Astrocyte (in vitro differentiated cells and primary cell): Measurements from ENCODE around the gene TENM4. TPM values are rescaled to one million over a fixed set of nuclear protein-coding genes. Genes with fewer than 3 reads are reported as not detected.

ENCODE experiments used
- DNase-seq: peaks from one replicate; pipeline ENCODE4 v3.0.0-alpha.2; 2010; ENCODE audit warnings: low read depth
- FAIRE-seq: peaks from 2 replicates; lab custom pipeline; 2011; peaks lifted over from hg19 to GRCh38; lab: Jason Lieb, UNC
- H2AFZ ChIP-seq: 2 replicates; pipeline ENCODE4 v1.6.0; 2012; ENCODE audit warnings: low read depth, low read length, inconsistent platforms
- H3K27ac ChIP-seq: 2 replicates; pipeline ENCODE4 v1.5.1; 2011; ENCODE audit warnings: low read depth, low read length, inconsistent platforms
- H3K27me3 ChIP-seq: 2 replicates; pipeline ENCODE4 v1.6.0; 2011; ENCODE audit warnings: low read length, inconsistent platforms; ENCODE audit not compliant: insufficient read depth
- H3K36me3 ChIP-seq: 2 replicates; pipeline ENCODE4 v1.5.1; 2011; ENCODE audit warnings: low read length, inconsistent platforms; ENCODE audit not compliant: insufficient read depth
- H3K4me1 ChIP-seq: 2 replicates; pipeline ENCODE4 v1.5.1; 2011; ENCODE audit warnings: low read length, inconsistent platforms; ENCODE audit not compliant: insufficient read depth
- H3K4me2 ChIP-seq: 2 replicates; pipeline ENCODE4 v1.6.0; 2012; ENCODE audit warnings: low read length, inconsistent platforms
- H3K4me3 ChIP-seq: 2 replicates; pipeline ENCODE4 v1.5.1; 2011; ENCODE audit warnings: low read depth, mild to moderate bottlenecking, low read length, inconsistent platforms; ENCODE audit not compliant: insufficient read depth
- H3K79me2 ChIP-seq: 2 replicates; pipeline ENCODE4 v1.6.0; 2012; ENCODE audit warnings: mild to moderate bottlenecking, low read length, inconsistent platforms; ENCODE audit not compliant: insufficient read depth
- H3K9ac ChIP-seq: 2 replicates; pipeline ENCODE4 v1.6.0; 2012; ENCODE audit warnings: mild to moderate bottlenecking, low read length, inconsistent platforms
- H3K9me3 ChIP-seq: 2 replicates; pipeline ENCODE4 v1.5.1; 2012; ENCODE audit warnings: low read depth, mild to moderate bottlenecking, low read length, inconsistent platforms; ENCODE audit not compliant: insufficient read depth
- H4K20me1 ChIP-seq: 2 replicates; pipeline ENCODE4 v1.6.0; 2012; ENCODE audit warnings: low read length, inconsistent platforms; ENCODE audit not compliant: insufficient read depth
- H3K27ac Mint-ChIP-seq: one replicate; pipeline ENCODE4 v1.8.0; 2021; ENCODE audit warnings: mild to moderate bottlenecking, mixed read lengths; ENCODE audit not compliant: unreplicated experiment
- H3K27me3 Mint-ChIP-seq: one replicate; pipeline ENCODE4 v1.8.0; 2021; ENCODE audit warnings: low read depth, mixed read lengths; ENCODE audit not compliant: unreplicated experiment
- H3K36me3 Mint-ChIP-seq: one replicate; pipeline ENCODE4 v1.8.0; 2021; ENCODE audit warnings: low read depth, mixed read lengths; ENCODE audit not compliant: unreplicated experiment
- H3K4me1 Mint-ChIP-seq: one replicate; pipeline ENCODE4 v1.8.0; 2021; ENCODE audit warnings: low read depth, mixed read lengths; ENCODE audit not compliant: unreplicated experiment
- H3K4me3 Mint-ChIP-seq: one replicate; pipeline ENCODE4 v1.8.0; 2021; ENCODE audit warnings: mild to moderate bottlenecking, moderate library complexity, mixed read lengths; ENCODE audit not compliant: unreplicated experiment
- H3K9me3 Mint-ChIP-seq: one replicate; pipeline ENCODE4 v1.8.0; 2021; ENCODE audit warnings: mild to moderate bottlenecking, mixed read lengths; ENCODE audit not compliant: unreplicated experiment
- EZH2 ChIP-seq: IDR thresholded peaks from 2 replicates; pipeline ENCODE4 v1.6.1; 2012; ENCODE audit warnings: mild to moderate bottlenecking, low read length, inconsistent platforms; ENCODE audit not compliant: insufficient read depth
- total RNA-seq: library from RNA; stranded (reverse); gene quantifications from 2 replicates; pipeline ENCODE4 v1.2.1, GENCODE V29; 2021
- TF ChIP-seq, protein P1 (sequence below): IDR thresholded peaks from 2 replicates; pipeline ENCODE4 v1.5.1; 2011; ENCODE audit warnings: low read depth, mild to moderate bottlenecking, inconsistent platforms, low read length, moderate library complexity; ENCODE audit not compliant: insufficient read depth

Gene TENM4
- total RNA-seq, 1 donor from 2014 or later, result 7.5 TPM

DNA sequence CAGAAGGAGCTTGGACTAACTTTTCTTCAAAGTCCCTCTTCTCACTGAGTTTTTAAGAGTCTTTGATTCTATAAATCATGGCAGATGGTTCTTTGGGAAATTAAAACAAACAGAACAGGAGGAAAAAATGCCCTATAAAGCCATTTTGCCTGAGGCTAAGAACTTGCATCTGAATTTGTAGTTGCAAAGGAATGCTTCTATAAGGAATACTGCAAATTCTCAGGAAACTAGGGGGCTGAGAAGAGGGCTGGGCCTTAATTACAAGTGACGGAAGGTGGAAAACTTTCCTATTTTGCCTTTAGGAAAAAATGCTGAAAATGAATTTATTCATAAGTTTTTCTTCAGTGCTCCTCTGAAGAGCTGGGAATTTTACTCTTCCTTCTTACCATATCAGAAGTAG is 776.2 kb downstream of the TENM4 start:
- Histone ChIP-seq H3K9me3 (no peaks in the 10 kb centered on the region), H3K4me3 (no peak overlapping the region), H3K27ac (no peak overlapping the region), H3K9ac (no peak overlapping the region), H3K27me3 (no peaks in the 10 kb centered on the region), H3K4me1 (peaks cover 6% of the 10 kb centered on the region), H4K20me1 (no peaks in the 10 kb centered on the region), H3K36me3 (peaks cover 5% of the 10 kb centered on the region), H3K4me2 (no peak overlapping the region), H2AFZ (no peak overlapping the region), H3K79me2 (no peaks in the 10 kb centered on the region)
- Mint-ChIP-seq H3K27ac (no peak overlapping the region), H3K4me1 (peaks cover 1% of the 10 kb centered on the region), H3K27me3 (peaks cover 3% of the 10 kb centered on the region), H3K4me3 (no peak overlapping the region), H3K36me3 (no peaks in the 10 kb centered on the region), H3K9me3 (no peaks in the 10 kb centered on the region)
- FAIRE-seq (no peak), DNase-seq (no peak)
- TF ChIP-seq, protein P1, sequence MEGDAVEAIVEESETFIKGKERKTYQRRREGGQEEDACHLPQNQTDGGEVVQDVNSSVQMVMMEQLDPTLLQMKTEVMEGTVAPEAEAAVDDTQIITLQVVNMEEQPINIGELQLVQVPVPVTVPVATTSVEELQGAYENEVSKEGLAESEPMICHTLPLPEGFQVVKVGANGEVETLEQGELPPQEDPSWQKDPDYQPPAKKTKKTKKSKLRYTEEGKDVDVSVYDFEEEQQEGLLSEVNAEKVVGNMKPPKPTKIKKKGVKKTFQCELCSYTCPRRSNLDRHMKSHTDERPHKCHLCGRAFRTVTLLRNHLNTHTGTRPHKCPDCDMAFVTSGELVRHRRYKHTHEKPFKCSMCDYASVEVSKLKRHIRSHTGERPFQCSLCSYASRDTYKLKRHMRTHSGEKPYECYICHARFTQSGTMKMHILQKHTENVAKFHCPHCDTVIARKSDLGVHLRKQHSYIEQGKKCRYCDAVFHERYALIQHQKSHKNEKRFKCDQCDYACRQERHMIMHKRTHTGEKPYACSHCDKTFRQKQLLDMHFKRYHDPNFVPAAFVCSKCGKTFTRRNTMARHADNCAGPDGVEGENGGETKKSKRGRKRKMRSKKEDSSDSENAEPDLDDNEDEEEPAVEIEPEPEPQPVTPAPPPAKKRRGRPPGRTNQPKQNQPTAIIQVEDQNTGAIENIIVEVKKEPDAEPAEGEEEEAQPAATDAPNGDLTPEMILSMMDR, result no peak

DNA sequence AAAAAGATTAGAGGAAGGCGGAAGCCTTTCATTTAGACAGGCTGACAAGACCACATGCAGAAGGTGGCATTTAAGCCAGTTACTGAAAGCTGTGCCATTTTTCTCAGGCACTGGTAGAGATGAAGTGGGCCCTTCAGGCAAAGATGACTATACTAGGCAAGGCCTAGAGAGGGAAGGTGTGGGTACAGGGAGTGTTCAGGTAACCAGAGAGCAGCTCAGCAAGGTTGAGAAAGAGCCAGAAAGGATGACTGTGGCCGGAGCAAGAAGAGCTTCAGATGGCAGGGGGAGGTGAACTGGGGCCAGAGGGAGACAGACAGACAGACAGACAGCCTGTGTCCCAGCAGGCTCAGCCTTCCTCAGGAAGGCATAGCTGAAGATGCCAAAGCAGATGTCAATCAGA is 778.0 kb downstream of the TENM4 start:
- FAIRE-seq (no peak), DNase-seq (no peak)
- Mint-ChIP-seq H3K27me3 (peaks cover 3% of the 10 kb centered on the region), H3K27ac (no peak overlapping the region), H3K36me3 (no peaks in the 10 kb centered on the region), H3K4me3 (no peak overlapping the region), H3K4me1 (peaks cover 1% of the 10 kb centered on the region), H3K9me3 (no peaks in the 10 kb centered on the region)
- H3K4me1 ChIP-seq, result peaks cover 6% of the 10 kb centered on the region
- H4K20me1 ChIP-seq, result no peaks in the 10 kb centered on the region
- no peak overlapping the region for H2AFZ ChIP-seq
- H3K9ac ChIP-seq, result no peak overlapping the region
- no peak overlapping the region for H3K27ac ChIP-seq
- H3K4me3 ChIP-seq, result no peak overlapping the region
- no peaks in the 10 kb centered on the region for H3K9me3 ChIP-seq
- H3K36me3 ChIP-seq, result no peaks in the 10 kb centered on the region
- no peak for TF ChIP-seq EZH2
- TF ChIP-seq, protein P1, result no peak
- no peaks in the 10 kb centered on the region for H3K27me3 ChIP-seq
- no peaks in the 10 kb centered on the region for H3K79me2 ChIP-seq
- no peak overlapping the region for H3K4me2 ChIP-seq

DNA sequence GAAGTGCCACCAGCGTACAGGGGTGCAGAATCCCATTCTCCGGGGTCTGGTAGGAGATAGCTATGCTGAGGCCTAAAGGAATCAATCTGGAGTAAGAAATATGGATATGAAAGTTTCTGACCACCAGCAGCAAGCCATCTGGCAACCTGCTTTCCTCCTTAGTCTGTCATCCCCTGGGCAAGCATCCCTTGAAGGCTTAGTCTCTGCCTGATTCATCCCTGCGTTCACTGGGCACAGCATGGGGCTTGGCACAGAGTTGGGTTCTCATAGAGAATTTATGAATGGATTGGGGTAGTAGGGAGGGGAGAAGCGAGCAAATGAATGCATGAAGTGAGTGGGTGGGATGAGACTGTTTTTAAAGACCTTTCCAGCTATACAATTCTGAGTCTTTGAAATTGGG is 780.4 kb downstream of the TENM4 start:
- Mint-ChIP-seq H3K4me3 (no peak overlapping the region), H3K27ac (no peak overlapping the region), H3K4me1 (no peaks in the 10 kb centered on the region), H3K9me3 (peaks cover 2% of the 10 kb centered on the region), H3K27me3 (peaks cover 13% of the 10 kb centered on the region), H3K36me3 (peaks cover 2% of the 10 kb centered on the region)
- H3K9ac ChIP-seq, result no peak overlapping the region
- no peak for TF ChIP-seq EZH2
- TF ChIP-seq, protein P1, result no peak
- H3K27me3 ChIP-seq, result no peaks in the 10 kb centered on the region
- H2AFZ ChIP-seq, result no peak overlapping the region
- H3K36me3 ChIP-seq, result no peaks in the 10 kb centered on the region
- FAIRE-seq (no peak), DNase-seq (peak; percentile 12)
- H3K4me3 ChIP-seq, result no peak overlapping the region
- H3K79me2 ChIP-seq, result no peaks in the 10 kb centered on the region
- H3K9me3 ChIP-seq, result no peaks in the 10 kb centered on the region
- no peaks in the 10 kb centered on the region for H4K20me1 ChIP-seq
- peaks cover 3% of the 10 kb centered on the region for H3K4me1 ChIP-seq
- H3K4me2 ChIP-seq, result no peak overlapping the region
- H3K27ac ChIP-seq, result no peak overlapping the region
